Activated naive CD8-positive, alpha-beta T cell (primary cell): ENCODE data around the gene MORN1.
"Not testable (repeated sequence)": the region's sequence is repeated elsewhere in the genome, so short reads cannot be mapped to it uniquely, and the experiment has no call there.

Experiments used
- H3K27ac Mint-ChIP-seq: one replicate; pipeline ENCODE4 v1.8.0; 2021; ENCODE audit warnings: mixed read lengths
- H3K27me3 Mint-ChIP-seq: one replicate; pipeline ENCODE4 v1.8.0; 2021; ENCODE audit warnings: mixed read lengths
- H3K36me3 Mint-ChIP-seq: one replicate; pipeline ENCODE4 v1.8.0; 2021; ENCODE audit warnings: mixed read lengths
- H3K4me1 Mint-ChIP-seq: one replicate; pipeline ENCODE4 v1.8.0; 2021; ENCODE audit warnings: low read depth, mixed read lengths
- H3K4me3 Mint-ChIP-seq: one replicate; pipeline ENCODE4 v1.8.0; 2021; ENCODE audit warnings: mild to moderate bottlenecking, mixed read lengths
- H3K9me3 Mint-ChIP-seq: one replicate; pipeline ENCODE4 v1.8.0; 2021; ENCODE audit warnings: low read depth, mixed read lengths

Gene MORN1

GRCh38 chr1:2391041-2391930, at the start of gene MORN1, which contains the start of gene RER1:
TSS of gene MORN1 (minus strand) at chr1:2391554. CDS start at chr1:2391533, 21 bp downstream.
TSS of gene RER1 (plus strand) at chr1:2391841. CDS start at chr1:2395791, 3,950 bp downstream.
- H3K36me3 Mint-ChIP-seq: no peaks in the 10 kb centered on the region
- H3K4me3 Mint-ChIP-seq: peak within 1 kb of the TSS; percentile 94
- H3K27me3 Mint-ChIP-seq: no peaks in the 10 kb centered on the region
- peak within 1 kb of the TSS; percentile 68 for H3K27ac Mint-ChIP-seq
- no peaks in the 10 kb centered on the region for H3K9me3 Mint-ChIP-seq
- H3K4me1 Mint-ChIP-seq: peaks cover 29% of the 10 kb centered on the region

DNA sequence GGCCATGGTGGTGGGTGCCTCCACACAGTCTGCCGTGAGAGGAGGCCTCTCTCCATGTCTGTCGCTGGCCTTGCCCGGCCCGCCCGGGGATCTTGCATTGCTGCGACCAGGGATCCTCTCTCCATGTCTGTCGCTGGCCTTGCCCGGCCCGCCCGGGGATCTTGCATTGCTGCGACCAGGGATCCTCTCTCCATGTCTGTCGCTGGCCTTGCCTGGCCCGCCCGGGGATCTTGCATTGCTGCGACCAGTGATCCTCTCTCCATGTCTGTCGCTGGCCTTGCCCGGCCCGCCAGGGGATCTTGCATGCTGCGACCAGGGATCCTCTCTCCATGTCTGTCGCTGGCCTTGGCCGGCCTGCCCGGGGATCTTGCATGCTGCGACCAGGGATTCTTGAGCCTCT, 49.0 kb upstream of the MORN1 start:
- H3K4me3 Mint-ChIP-seq, H3K36me3 Mint-ChIP-seq, H3K27me3 Mint-ChIP-seq, H3K4me1 Mint-ChIP-seq, H3K27ac Mint-ChIP-seq, H3K9me3 Mint-ChIP-seq: not testable (repeated sequence)

DNA sequence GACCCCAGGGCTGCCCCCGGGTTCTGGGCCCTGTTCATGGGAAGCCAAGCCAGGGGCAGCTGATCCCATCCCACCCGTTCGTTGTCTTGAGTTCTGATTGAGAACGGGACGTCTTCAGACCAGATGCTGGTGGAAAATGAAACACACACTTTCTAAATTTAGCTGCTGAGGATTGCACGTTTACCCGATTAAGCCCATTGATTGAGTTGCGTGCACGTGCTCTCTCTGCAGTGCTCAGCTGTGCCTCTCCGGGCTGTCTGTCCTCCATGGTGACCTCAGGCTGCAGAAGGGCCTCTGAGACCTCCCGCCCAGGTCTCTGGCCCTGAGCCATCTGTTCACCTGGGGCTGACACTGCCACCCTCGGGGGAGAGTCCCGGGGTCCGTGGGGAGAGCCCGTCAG, 48.0 kb upstream of the MORN1 start:
- Mint-ChIP-seq H3K27ac (no peak overlapping the region), H3K36me3 (no peaks in the 10 kb centered on the region), H3K4me3 (no peak overlapping the region), H3K9me3 (no peaks in the 10 kb centered on the region), H3K27me3 (no peaks in the 10 kb centered on the region), H3K4me1 (no peaks in the 10 kb centered on the region)

DNA sequence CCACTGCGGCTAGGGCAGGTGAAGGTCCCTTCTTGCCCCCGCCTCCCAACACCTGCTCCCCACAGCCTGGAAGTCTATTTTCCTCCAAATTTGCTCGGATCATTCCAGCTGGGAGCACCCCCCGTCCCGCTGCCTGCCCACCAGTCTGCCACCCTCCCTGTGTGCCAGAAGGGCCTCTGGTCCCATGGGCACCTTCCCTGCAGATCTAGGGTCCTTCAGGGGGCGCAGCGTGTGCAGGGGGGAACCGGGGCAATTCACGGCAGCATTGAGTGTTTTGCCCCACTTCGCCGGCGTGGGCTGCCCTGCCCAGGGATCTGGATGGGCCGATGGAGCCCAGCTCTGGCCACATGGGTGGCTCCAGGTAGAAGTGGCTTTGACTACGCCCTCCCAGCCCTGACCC, 47.3 kb upstream of the MORN1 start:
- Mint-ChIP-seq H3K27ac (no peak overlapping the region), H3K27me3 (no peaks in the 10 kb centered on the region), H3K4me1 (no peaks in the 10 kb centered on the region), H3K4me3 (no peak overlapping the region), H3K36me3 (no peaks in the 10 kb centered on the region), H3K9me3 (no peaks in the 10 kb centered on the region)

DNA sequence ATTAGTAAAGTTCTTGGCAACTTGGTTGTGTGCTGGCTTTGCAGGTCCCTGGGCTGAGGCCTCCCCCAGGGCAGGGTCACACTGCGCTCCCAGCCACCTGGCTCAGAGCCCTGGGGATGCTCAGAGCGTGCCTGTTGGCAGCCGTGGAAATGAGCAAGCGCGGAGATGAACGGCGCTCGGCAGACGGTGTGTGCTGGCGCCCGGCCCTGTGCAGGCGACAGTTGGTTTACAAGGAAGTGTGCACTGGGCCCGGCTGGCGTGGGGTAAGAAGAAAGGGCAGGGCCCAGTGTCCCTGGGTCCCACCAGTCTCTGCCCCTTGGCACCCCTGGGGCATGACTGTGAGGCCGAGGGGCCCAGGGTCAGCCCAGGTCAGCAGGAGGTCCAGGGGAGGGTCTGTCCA, 46.7 kb upstream of the MORN1 start:
- Mint-ChIP-seq H3K9me3 (no peaks in the 10 kb centered on the region), H3K27ac (no peak overlapping the region), H3K36me3 (no peaks in the 10 kb centered on the region), H3K4me1 (no peaks in the 10 kb centered on the region), H3K4me3 (no peak overlapping the region), H3K27me3 (no peaks in the 10 kb centered on the region)

- Mint-ChIP-seq H3K4me1 (no peaks in the 10 kb centered on the region), H3K36me3 (no peaks in the 10 kb centered on the region), H3K9me3 (no peaks in the 10 kb centered on the region), H3K4me3 (no peak overlapping the region), H3K27ac (peak overlapping the region; percentile 4), H3K27me3 (no peaks in the 10 kb centered on the region)
Observed at GRCh38 chr1:2437617-2438016, 46.3 kb upstream of the MORN1 start.

DNA sequence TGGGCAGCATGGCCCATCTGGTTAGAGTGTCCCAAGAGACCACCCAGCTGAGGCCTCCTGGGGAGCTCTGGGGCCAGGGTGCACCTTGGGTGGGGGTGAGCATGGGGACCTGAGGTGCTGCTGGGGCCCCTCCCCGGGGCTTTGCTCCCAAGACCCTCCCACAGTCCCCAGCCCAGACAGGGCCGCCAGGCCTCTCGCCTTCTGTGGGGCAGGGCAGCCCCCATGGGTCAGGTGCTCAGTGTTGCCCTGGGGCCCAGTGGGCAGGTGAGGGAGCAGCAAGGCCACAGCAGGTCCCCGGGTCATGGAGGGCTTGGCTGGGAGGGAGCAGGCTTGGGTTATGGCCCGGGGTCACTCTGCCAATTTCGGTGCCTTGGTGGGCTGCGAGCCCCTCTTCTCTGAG, 45.5 kb upstream of the MORN1 start:
- Mint-ChIP-seq H3K36me3 (no peaks in the 10 kb centered on the region), H3K4me3 (no peak overlapping the region), H3K27me3 (no peaks in the 10 kb centered on the region), H3K27ac (no peak overlapping the region), H3K9me3 (no peaks in the 10 kb centered on the region), H3K4me1 (no peaks in the 10 kb centered on the region)

- Mint-ChIP-seq H3K27me3 (no peaks in the 10 kb centered on the region), H3K36me3 (no peaks in the 10 kb centered on the region), H3K27ac (no peak overlapping the region), H3K4me3 (no peak overlapping the region), H3K9me3 (no peaks in the 10 kb centered on the region), H3K4me1 (no peaks in the 10 kb centered on the region)
Observed at GRCh38 chr1:2435746-2436355, 44.5 kb upstream of the MORN1 start.

DNA sequence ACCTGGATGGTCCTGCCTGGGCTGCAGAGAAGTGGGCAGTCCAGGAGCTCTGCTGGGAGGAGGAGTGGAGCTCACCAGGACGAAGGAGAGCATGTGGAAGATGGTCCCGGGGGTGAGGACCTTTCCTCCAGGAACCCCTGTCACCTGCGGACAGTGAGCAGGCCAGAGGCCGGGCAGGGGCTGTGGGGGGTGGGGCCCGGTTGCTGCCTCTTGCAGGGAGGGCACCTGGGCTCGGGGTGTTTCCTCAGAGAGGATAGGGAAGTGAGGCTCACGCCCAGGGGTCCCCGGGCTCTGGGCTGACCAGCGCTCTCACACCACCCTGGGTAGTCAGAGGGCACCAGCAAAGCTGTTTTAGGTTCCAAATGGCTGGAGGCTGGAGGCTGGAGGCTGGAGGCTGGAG, 43.7 kb upstream of the MORN1 start:
- Mint-ChIP-seq H3K4me1 (no peaks in the 10 kb centered on the region), H3K9me3 (no peaks in the 10 kb centered on the region), H3K27ac (no peak overlapping the region), H3K36me3 (no peaks in the 10 kb centered on the region), H3K4me3 (no peak overlapping the region), H3K27me3 (no peaks in the 10 kb centered on the region)

DNA sequence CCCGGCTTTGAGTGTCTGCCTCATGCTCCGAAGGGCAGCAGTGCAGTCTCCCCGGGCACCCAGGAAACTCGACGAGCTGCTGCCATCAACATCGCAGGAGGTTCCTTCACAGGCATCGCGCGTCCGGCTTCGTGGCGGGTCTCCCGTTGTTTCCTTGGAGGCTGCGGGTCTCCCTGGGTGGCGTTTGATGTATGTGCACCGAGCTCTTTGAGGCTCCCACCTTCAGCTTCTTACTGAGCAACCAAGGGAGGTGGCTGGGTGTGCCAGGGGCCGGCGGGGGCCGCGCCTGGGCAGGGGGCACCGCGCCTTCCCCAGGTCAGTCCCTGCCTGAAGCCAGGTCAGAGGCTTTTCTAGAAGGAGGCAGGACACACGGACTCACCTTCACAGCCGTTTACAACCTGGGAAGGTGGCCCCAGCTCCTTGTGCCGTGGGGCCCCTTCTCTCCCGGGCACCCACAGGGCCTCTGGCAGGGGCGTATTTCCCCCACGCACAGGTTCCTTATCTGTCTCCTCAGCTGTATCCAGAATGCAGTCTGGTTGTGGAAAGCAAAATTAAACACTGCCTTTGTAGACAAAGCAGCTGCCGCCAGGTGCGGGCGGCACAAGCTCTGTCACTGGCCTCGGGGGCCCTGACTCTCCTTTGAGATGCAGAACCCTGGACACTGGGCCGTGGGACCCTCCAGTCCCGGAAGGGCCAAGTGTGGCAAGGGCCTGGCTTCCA, 42.7 kb upstream of the MORN1 start:
- no peak overlapping the region for H3K4me3 Mint-ChIP-seq
- no peak overlapping the region for H3K27ac Mint-ChIP-seq
- no peaks in the 10 kb centered on the region for H3K9me3 Mint-ChIP-seq
- H3K36me3 Mint-ChIP-seq: no peaks in the 10 kb centered on the region
- no peaks in the 10 kb centered on the region for H3K4me1 Mint-ChIP-seq
- H3K27me3 Mint-ChIP-seq: no peaks in the 10 kb centered on the region

DNA sequence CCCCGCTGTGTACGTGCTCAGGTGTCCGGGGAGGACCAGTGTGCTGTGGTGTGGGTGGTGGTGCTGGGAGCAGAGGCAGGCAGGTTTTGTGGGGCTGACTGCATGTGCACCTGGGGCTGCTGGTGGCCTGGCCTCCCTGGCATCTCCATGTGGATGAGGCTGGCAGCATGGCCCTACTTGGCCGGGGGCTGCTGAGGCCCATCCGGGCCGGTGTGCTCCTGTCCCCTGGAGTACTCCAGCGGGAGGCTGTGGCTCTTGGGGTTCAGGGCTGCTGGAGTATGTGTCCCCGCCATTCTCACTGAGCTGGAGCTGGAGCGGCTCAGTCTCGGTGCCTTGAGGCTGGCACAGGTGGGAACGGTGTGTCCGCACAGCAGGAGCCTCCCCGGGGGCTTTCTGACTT, 41.8 kb upstream of the MORN1 start:
- Mint-ChIP-seq H3K27me3 (no peaks in the 10 kb centered on the region), H3K36me3 (no peaks in the 10 kb centered on the region), H3K4me1 (no peaks in the 10 kb centered on the region), H3K9me3 (no peaks in the 10 kb centered on the region), H3K27ac (no peak overlapping the region), H3K4me3 (no peak overlapping the region)

GRCh38 chr1:2432441-2432844, 41.1 kb upstream of the MORN1 start:
- no peaks in the 10 kb centered on the region for H3K27me3 Mint-ChIP-seq
- no peak overlapping the region for H3K4me3 Mint-ChIP-seq
- no peaks in the 10 kb centered on the region for H3K36me3 Mint-ChIP-seq
- H3K9me3 Mint-ChIP-seq: no peaks in the 10 kb centered on the region
- H3K4me1 Mint-ChIP-seq: no peaks in the 10 kb centered on the region
- no peak overlapping the region for H3K27ac Mint-ChIP-seq

- H3K36me3 Mint-ChIP-seq: no peaks in the 10 kb centered on the region
Observed at GRCh38 chr1:2431518-2431917, 40.2 kb upstream of the MORN1 start.

DNA sequence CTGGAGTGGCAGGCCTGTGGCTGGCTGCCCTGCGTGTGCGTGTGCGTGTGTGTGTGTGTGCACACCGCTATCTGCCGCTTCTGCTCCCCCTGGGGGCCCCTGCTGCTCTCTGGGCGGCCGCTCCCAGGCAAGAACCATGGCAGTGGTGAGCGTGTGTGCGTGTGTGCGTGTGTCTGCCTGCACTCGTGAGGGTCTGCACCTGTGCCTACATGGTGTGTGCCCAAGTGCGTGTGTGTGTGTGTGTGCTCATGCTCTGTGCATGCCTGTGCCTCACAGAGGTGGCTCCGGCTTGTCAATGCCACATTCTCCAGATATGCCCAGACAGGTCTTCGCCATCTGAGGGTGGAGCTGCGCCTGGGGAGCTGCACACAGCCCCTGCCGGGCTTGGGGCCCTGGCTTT, 39.7 kb upstream of the MORN1 start:
- no peaks in the 10 kb centered on the region for H3K36me3 Mint-ChIP-seq
- H3K4me1 Mint-ChIP-seq: no peaks in the 10 kb centered on the region
- no peak overlapping the region for H3K27ac Mint-ChIP-seq
- H3K4me3 Mint-ChIP-seq: no peak overlapping the region
- no peaks in the 10 kb centered on the region for H3K27me3 Mint-ChIP-seq
- H3K9me3 Mint-ChIP-seq: no peaks in the 10 kb centered on the region

More at GRCh38 chr1:2431518-2431917, 40.2 kb upstream of the MORN1 start:
- Mint-ChIP-seq H3K27ac (no peak overlapping the region), H3K27me3 (no peaks in the 10 kb centered on the region), H3K9me3 (no peaks in the 10 kb centered on the region), H3K4me3 (no peak overlapping the region), H3K4me1 (no peaks in the 10 kb centered on the region)

DNA sequence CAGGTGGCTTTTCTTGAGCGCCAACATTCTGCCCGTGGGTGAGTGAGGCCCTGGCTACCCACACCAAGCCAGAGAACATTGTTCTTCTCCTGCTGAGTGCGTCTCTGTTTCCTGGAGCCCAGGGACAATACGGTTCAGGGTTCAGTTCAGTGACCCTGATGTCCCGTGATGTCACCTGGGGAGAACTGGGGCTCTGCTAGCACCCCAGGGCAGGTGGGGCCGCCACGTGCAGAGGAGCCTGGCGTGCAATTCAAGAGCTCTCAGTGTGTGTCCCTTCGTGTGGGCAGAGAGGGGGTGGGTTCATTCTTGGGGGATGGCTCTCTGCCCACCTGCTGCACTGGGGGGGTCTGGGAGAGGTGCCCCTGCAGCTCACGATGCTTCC, 39.2 kb upstream of the MORN1 start:
- Mint-ChIP-seq H3K4me3 (no peak overlapping the region), H3K27me3 (no peaks in the 10 kb centered on the region), H3K36me3 (no peaks in the 10 kb centered on the region), H3K27ac (no peak overlapping the region), H3K9me3 (no peaks in the 10 kb centered on the region), H3K4me1 (no peaks in the 10 kb centered on the region)
